Ishikawa (cell line): ENCODE measurements around the gene PPP1R9A.

Experiments used
- CEBPB ChIP-seq: IDR thresholded peaks from 2 replicates; pipeline ENCODE4 v1.6.1; 2012
- CREB1 ChIP-seq: IDR thresholded peaks from 2 replicates; pipeline ENCODE4 v1.6.1; 2012; ENCODE audit warnings: low read depth
- EGR1 ChIP-seq: IDR thresholded peaks from 2 replicates; pipeline ENCODE4 v1.6.1; 2012
- EP300 ChIP-seq: IDR thresholded peaks from 2 replicates; pipeline ENCODE4 v1.6.1; 2012; ENCODE audit warnings: borderline replicate concordance
- FOXM1 ChIP-seq: IDR thresholded peaks from 2 replicates; pipeline ENCODE4 v1.6.1; 2012; ENCODE audit warnings: low read depth, borderline replicate concordance
- NFIC ChIP-seq: IDR thresholded peaks from 2 replicates; pipeline ENCODE4 v1.6.1; 2012
- RAD21 ChIP-seq: IDR thresholded peaks from 2 replicates; pipeline ENCODE4 v1.6.1; 2012; ENCODE audit warnings: low read depth
- TAF1 ChIP-seq: IDR thresholded peaks from 2 replicates; pipeline ENCODE4 v1.6.1; 2012; ENCODE audit warnings: low read depth, mild to moderate bottlenecking
- TCF12 ChIP-seq: IDR thresholded peaks from 2 replicates; pipeline ENCODE4 v1.6.1; 2012; ENCODE audit warnings: low read depth
- TEAD4 ChIP-seq: IDR thresholded peaks from 2 replicates; pipeline ENCODE4 v1.6.1; 2012
- YY1 ChIP-seq: IDR thresholded peaks from 2 replicates; pipeline ENCODE4 v1.6.1; 2012; ENCODE audit warnings: low read depth
- TF ChIP-seq, protein P1 (sequence below): IDR thresholded peaks from 2 replicates; pipeline ENCODE4 v1.6.1; 2012; ENCODE audit warnings: low read depth, mild to moderate bottlenecking
- TF ChIP-seq, protein P2 (sequence below): IDR thresholded peaks from 2 replicates; pipeline ENCODE4 v1.6.1; 2012
- TF ChIP-seq, protein P3 (sequence below): IDR thresholded peaks from 2 replicates; pipeline ENCODE4 v1.6.1; 2012

DNA sequence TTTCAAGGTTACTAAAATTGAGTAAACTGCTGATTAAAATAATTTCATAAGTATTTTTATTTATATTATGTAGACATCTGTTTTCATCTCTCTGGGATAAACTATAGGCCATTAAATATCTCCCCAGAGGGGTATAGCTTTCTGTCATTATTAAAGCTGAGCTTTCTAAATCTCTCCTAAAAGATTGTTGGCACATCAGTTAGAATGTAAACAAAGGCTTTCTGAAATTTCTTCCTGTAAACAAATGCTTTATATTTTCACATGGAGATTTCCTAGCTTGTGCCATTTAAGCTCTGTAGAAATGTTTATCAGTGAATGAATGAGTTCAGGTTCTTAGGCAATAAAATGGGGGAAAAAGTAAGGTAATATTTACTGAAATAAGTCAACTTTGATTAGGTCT is 35.7 kb downstream of the PPP1R9A start:
- TF ChIP-seq CREB1 (no peak), RAD21 (no peak), TEAD4 (no peak), TCF12 (no peak), CEBPB (no peak), EP300 (no peak), YY1 (no peak), TAF1 (no peak), EGR1 (no peak), NFIC (no peak), FOXM1 (no peak)
- TF ChIP-seq, protein P1, sequence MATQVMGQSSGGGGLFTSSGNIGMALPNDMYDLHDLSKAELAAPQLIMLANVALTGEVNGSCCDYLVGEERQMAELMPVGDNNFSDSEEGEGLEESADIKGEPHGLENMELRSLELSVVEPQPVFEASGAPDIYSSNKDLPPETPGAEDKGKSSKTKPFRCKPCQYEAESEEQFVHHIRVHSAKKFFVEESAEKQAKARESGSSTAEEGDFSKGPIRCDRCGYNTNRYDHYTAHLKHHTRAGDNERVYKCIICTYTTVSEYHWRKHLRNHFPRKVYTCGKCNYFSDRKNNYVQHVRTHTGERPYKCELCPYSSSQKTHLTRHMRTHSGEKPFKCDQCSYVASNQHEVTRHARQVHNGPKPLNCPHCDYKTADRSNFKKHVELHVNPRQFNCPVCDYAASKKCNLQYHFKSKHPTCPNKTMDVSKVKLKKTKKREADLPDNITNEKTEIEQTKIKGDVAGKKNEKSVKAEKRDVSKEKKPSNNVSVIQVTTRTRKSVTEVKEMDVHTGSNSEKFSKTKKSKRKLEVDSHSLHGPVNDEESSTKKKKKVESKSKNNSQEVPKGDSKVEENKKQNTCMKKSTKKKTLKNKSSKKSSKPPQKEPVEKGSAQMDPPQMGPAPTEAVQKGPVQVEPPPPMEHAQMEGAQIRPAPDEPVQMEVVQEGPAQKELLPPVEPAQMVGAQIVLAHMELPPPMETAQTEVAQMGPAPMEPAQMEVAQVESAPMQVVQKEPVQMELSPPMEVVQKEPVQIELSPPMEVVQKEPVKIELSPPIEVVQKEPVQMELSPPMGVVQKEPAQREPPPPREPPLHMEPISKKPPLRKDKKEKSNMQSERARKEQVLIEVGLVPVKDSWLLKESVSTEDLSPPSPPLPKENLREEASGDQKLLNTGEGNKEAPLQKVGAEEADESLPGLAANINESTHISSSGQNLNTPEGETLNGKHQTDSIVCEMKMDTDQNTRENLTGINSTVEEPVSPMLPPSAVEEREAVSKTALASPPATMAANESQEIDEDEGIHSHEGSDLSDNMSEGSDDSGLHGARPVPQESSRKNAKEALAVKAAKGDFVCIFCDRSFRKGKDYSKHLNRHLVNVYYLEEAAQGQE: no peak
- TF ChIP-seq, protein P2, sequence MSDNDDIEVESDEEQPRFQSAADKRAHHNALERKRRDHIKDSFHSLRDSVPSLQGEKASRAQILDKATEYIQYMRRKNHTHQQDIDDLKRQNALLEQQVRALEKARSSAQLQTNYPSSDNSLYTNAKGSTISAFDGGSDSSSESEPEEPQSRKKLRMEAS: no peak
- TF ChIP-seq, protein P3, sequence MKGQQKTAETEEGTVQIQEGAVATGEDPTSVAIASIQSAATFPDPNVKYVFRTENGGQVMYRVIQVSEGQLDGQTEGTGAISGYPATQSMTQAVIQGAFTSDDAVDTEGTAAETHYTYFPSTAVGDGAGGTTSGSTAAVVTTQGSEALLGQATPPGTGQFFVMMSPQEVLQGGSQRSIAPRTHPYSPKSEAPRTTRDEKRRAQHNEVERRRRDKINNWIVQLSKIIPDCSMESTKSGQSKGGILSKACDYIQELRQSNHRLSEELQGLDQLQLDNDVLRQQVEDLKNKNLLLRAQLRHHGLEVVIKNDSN: no peak
